ENCODE data around the gene SLC22A1.
"Not testable (repeated sequence)": the region's sequence is repeated elsewhere in the genome, so short reads cannot be mapped to it uniquely, and the experiment has no call there.

SLC22A1 gene

DNA sequence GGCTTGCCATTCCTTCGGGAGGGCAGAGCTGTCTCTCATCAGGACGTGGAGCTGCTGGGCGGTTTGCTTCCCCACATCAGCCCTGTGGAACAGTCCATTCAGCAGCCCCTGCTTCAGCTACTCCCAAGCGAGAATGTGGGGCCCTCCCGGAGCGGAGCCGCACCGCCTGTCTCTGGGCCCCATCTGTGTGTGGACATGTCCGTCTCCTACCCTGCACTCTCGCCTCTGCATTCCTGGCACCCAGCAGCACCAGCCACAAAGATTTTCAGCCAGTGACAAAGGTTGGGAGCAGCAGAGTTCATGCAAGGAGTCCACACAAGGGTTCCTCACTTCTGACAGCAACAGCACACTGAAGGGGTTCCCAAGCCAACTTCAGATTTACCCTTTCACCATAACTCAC, 29.0 kb upstream of the SLC22A1 start:
- H3K27ac ChIP-seq: no peak overlapping the region
- DNase-seq (ENCODE audit: low read depth, low spot score): no peak

DNA sequence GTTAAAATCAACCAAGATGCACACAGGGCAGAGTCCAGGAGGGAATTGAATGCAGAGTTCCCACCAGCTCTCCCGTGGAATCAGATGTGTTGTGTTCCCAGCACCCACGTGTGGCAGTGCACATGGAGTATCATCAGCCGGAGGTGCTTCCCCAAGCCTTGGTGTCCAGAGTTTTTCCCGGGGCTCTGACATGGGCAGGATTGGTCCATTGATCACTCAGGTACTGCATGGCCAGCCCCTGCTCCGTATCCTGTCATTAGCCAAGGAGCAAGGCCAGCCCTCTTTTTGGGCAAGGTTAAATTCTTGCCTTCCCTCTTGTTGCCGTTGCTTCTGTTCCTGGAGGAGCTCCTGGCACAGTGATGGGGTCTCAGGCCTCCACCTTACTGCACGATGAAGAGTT, 28.6 kb upstream of the SLC22A1 start:
- H3K27ac ChIP-seq: no peak overlapping the region
- no peak for DNase-seq (ENCODE audit: low read depth, low spot score)

DNA sequence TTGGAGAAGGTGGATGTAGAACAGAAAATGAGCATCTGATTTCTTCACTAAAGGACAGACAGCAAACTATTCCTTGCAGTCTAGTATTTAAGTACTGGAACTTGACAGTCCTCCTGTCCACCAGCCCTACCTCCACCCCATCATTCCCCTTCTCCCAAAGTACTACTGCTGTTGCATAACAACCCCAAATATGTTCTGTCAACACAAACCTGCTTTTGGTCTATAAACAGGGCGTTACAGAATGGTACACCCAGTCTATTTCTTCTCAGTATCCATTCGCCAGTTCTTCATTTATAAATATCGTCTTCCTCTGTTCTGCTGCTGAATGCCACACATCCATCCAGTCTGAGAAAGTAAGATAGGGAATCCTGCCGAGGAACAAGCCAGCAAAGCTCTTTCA, 27.7 kb upstream of the SLC22A1 start:
- DNase-seq (ENCODE audit: low read depth, low spot score): no peak
- H3K27ac ChIP-seq: no peak overlapping the region

DNA sequence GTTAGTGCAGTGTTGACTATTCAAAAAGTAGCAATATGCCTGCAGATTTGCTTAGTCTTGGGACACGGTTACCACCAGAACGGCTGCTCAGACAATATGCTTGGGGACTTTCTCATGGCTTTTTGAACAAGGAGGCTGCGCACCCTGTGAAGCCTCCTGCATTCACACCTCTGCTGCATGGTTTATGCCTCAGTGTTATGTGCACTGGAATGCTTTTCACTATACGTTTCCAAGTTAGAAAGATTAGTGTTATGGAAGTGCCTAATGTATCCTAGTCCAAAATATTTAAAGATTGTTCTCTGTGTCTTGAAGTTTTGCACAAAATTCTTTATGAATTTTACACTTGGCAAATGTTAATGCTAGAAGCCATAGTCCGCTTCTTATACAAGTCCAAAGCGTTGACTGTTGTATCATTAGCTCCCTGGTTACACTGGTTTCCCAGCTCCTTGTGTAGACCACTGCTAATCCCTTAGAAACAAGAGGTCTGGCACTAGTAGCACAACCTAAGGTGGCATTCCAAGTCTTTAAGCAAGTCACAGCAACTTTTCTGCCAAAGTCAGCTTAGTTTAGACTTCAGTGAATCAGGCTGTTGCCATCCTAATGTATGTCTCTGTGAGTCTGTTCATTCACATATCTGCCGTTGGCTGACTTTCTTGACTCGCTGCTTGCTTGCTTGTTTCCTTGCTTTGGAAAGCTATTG, 26.3 kb upstream of the SLC22A1 start:
- no peak for DNase-seq (ENCODE audit: low read depth, low spot score)
- H3K27ac ChIP-seq: no peak overlapping the region

DNA sequence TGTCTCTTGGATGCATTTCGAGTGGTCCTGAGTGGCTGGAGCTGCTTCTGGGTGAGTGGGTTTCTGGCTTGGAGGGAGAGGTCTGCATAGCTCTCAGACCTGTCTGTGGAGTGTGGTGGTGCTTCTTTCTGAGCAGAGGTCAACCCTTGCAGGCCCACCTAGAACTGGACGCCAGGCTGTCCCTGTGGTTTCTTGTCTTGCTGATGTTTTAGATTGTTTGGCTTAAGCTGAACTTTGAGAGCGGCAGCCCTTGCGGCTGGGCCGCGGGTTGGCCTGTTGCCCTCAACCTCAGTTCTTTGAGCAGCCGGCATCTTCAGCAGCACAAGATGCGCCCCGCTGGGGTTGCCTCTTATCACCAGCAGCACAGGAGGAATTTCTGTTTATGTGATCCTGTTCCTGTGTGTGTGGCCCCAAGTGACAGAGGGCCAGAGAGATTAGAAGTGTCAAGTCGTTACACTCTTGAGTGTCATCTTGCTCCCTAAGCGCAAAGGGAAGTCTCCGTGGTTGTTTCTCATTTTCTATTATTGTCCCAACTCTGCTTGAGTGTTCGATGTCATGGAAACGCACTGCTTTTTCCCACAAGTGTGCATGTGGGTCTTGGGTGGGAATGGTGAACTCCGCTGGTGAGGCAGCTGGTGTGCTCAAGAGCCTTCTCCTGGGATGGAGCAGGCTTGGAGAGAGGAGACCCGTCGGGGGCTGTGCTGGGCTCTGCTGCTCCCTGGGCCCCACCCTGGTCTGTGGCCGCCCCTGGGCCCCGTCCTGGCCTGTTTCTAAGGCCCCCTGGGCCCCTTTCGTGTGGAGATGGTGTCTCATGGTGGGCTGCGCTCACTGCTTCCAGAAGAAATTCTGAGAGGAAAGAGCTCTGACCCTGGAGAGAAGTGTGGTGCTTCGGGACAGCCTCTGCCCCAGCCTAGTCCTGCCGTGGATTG, 20.1 kb upstream of the SLC22A1 start:
- H3K27ac ChIP-seq: peak overlapping the region; percentile 17
- DNase-seq (ENCODE audit: low read depth, low spot score): no peak

DNA sequence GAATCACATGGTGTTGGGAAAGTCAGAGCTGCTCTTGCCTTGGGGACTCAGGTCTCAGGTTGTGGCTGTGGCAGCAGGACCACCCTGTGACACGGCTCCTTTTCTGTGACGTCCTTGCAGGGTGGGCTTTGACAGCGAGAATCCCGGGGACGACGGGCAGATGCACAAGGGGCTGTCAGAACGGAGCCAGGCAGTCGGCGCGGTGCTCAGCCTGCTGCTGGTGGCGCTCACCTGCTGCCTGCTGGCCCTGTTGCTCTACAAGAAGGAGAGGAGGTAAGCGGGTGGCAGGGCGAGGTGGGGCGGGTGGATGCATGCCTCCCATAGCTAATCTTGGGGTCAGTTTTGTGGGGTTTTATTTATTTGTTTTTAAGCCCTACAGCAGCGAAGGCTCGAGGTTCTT, 19.2 kb upstream of the SLC22A1 start:
- H3K27ac ChIP-seq: no peak overlapping the region
- no peak for DNase-seq (ENCODE audit: low read depth, low spot score)

DNA sequence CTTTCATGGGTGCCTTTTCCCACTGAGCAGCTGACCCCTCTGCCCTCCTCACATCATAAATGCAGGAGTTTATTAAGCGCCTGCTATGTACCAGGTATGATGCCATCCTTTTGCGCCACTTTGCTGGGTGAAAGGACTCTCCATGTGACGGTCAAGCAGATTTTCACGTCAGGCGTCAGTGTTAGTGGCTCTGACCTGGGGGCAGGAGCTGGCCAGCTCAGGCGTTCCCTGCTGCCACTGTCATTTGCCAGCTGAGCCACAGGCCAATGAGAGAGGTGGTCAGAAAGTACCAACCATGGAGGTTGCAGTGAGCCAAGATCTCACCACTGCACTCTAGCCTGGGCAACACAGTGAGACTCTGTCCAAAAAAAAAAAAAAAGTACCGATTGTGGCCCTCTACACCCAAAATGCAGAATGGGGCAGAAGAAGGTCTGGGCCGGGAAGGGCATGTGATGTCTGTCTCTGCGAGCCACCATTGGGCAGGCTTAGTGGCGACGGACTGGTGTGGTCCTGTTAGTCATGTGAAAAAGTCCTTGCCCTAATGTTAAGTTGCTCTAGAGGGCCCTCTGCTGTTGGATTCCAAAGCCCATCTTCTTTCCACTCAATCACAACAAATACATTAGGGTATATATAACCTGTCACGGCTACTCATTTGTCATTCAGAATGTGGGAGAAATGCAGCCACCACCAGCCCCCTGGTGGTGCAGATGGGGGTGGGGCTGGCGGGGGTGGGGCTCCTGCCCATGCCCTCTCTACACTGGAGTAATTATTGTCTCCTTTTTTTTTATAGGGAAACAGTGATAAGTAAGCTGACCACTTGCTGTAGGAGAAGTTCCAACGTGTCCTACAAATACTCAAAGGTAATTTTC, 18.4 kb upstream of the SLC22A1 start:
- DNase-seq (ENCODE audit: low read depth, low spot score): no peak
- no peak overlapping the region for H3K27ac ChIP-seq

DNA sequence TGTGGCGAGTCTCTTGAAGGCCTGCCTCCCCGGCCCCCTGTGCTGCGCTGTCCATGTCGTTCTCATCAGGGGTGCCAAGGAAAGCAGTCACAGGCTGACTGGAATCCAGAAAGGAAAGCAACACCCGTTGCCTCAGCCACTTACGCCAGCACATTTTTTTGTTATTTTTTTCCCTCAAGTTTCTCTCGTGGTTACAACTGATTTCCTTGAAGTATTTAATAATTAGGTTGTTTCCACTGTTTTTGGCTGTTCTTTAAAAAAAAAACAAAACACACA, 17.9 kb upstream of the SLC22A1 start:
- H3K27ac ChIP-seq: no peak overlapping the region
- no peak for DNase-seq (ENCODE audit: low read depth, low spot score)

DNA sequence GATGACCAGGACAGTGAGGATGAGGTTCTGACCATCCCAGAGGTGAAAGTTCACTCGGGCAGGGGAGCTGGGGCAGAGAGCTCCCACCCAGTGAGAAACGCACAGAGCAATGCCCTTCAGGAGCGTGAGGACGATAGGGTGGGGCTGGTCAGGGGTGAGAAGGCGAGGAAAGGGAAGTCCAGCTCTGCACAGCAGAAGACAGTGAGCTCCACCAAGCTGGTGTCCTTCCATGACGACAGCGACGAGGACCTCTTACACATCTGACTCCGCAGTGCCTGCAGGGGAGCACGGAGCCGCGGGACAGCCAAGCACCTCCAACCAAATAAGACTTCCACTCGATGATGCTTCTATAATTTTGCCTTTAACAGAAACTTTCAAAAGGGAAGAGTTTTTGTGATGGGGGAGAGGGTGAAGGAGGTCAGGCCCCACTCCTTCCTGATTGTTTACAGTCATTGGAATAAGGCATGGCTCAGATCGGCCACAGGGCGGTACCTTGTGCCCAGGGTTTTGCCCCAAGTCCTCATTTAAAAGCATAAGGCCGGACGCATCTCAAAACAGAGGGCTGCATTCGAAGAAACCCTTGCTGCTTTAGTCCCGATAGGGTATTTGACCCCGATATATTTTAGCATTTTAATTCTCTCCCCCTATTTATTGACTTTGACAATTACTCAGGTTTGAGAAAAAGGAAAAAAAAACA, 16.6 kb upstream of the SLC22A1 start:
- no peak overlapping the region for H3K27ac ChIP-seq
- DNase-seq (ENCODE audit: low read depth, low spot score): no peak

DNA sequence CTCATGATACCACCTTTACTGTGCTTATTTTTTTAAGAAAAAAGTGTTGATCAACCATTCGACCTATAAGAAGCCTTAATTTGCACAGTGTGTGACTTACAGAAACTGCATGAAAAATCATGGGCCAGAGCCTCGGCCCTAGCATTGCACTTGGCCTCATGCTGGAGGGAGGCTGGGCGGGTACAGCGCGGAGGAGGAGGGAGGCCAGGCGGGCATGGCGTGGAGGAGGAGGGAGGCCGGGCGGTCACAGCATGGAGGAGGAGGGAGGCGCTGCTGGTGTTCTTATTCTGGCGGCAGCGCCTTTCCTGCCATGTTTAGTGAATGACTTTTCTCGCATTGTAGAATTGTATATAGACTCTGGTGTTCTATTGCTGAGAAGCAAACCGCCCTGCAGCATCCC, 15.6 kb upstream of the SLC22A1 start:
- no peak for DNase-seq (ENCODE audit: low read depth, low spot score)
- no peak overlapping the region for H3K27ac ChIP-seq

DNA sequence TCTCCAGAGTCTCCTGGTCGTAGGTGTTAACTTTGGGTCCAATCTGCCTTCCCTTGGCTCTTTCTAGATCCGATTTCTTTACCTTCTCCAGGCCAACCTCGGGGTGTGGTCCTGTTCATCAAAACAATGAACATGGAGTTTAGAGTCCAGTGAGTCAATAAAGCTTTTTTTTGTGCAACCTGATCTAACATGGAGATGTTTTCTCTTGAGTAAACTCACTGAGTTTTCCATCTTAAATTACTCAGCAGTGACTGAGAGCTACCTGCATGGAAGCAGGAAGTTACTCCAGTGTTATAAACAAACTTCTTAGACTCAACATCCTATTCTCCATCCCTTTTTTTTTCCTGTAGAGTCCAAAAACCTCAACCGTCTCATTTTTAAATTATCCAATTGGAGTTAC, 14.9 kb upstream of the SLC22A1 start:
- peak; percentile 16 for DNase-seq (ENCODE audit: low read depth, low spot score)
- peak overlapping the region; percentile 26 for H3K27ac ChIP-seq

DNA sequence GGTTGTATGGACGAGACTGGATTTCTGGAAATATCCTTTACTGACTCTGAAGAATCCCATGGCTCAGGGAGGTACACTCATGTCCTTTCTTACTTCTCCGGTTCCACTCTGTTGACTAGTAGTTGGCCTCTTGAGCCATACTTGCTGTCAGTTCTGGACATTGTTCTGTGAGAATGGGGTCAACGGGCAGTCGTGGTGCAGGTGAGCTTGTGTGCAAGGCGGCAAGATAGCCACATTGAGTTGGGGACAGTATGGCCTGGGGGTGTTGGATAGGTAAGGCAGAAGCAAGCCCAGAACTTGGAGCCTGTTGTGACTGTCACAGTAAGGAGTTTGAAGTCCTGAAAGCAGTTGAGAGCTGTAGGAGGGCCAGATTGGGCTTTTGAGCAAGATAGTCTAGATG, 13.5 kb upstream of the SLC22A1 start:
- DNase-seq (ENCODE audit: low read depth, low spot score): no peak
- no peak overlapping the region for H3K27ac ChIP-seq

DNA sequence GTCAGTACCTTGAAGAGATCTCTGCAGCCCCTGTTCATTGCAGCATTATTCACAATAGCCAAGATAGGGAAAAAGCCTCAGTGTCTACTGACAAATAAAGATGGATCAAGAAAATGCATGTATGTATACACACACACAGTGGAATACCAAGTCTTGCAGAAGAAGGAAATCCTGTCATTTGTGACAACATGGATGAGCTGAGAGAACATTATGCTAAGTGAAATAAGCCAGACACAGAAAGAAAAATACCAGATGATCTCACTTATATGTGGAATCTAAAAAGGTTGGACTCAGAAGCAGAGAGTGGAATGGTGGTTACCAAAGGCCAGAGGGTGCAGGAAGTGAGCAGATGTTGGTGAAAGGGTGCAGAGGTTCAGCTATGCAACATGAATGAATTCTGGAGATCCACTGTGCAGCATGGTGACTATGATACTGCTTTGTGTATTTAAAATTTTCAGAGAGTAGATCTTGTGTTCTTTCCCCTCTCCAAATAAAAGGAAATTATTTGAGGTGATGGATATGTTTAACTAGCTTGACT, 11.0 kb upstream of the SLC22A1 start:
- H3K27ac ChIP-seq: no peak overlapping the region
- no peak for DNase-seq (ENCODE audit: low read depth, low spot score)

DNA sequence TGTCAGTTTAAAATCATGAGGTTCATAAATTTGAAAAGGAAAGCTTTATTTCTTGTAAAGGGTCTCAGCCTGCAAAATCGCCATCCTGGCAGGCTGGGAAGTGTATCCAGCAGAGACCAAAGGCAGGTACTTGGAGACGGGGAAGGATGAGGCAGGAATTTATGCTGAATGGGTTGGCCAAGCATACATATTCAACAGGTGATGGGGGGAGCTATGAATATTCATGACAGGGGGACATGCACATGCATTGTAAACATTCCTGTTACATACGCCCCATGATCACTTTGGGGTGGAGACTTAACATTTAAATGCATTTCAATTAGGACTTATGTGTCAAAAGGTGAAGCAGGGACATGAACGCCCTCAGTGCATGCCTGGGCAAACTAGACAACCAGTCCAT, 9.8 kb upstream of the SLC22A1 start:
- no peak for DNase-seq (ENCODE audit: low read depth, low spot score)

DNA sequence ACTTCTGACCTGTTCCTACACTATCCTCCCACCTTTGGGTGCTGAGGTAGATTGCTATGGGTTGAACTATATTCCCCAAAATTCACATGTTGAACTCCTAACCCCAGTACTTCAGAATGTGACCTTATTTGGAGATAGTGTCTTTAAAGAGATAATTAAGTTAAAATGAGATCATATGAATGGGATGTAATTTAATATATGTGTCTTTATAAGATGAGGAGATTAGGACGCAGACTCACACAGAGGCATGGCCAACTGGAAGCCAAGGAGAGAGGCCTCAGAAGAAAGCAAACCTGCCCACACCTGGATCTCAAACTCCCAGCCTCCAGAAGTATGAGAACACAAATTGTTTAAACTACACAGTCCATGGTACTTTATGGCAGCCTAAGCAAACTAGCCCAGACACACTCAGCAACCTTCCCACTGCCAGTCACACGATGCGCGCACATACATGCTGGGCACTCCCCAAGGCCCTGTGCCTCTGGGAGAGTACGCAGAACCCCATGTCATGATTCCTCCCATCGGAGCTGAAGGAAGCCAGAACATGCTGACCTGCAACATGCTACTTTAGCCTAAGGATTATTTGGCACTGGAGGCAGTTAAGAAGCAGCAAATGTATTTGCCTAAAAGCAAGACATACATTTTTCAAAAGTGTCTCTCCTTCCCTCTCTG, 8.9 kb upstream of the SLC22A1 start:
- no peak overlapping the region for H3K27ac ChIP-seq
- no peak for DNase-seq (ENCODE audit: low read depth, low spot score)

More for the DNA sequence above, 9.8 kb upstream of the SLC22A1 start:
- no peak overlapping the region for H3K27ac ChIP-seq

DNA sequence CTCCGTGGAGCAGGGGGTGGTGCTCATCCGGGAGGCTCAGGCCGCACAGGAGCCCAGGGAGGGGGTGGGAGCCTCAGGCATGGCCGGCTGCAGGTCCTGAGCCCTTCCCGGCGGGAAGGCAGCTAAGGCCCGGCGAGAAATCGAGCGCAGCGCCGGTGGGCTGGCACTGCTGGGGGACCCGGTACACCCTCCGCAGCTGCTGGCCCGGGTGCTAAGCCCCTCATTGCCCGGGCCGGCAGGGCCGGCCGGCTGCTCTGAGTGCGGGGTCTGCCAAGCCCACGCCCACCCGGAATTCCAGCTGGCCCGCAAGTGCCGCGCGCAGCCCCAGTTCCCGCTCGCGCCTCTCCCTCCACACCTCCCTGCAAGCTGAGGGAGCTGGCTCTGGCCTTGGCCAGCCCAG, 7.1 kb upstream of the SLC22A1 start:
- not testable (repeated sequence) for DNase-seq (ENCODE audit: low read depth, low spot score); H3K27ac ChIP-seq

DNA sequence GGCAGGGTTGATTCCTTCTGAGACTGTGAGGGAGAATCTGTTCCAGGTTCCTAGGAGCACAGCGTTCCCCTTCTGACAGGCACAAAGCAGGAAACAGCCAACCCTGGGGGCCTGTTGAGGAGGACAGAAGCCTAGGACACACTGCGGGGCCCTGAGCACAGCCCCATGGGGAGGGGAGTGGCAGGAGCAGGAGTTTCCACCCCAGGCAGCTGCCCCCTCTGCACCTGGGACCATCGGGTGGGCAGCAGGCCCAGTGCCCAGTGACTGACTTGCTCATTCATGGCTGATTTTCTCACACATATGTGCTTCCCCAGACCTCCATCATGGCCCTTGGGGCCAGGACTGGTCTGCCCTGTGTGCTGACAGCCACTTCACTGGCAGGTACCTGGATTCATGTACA, 6.2 kb upstream of the SLC22A1 start:
- H3K27ac ChIP-seq: no peak overlapping the region
- DNase-seq (ENCODE audit: low read depth, low spot score): no peak

DNA sequence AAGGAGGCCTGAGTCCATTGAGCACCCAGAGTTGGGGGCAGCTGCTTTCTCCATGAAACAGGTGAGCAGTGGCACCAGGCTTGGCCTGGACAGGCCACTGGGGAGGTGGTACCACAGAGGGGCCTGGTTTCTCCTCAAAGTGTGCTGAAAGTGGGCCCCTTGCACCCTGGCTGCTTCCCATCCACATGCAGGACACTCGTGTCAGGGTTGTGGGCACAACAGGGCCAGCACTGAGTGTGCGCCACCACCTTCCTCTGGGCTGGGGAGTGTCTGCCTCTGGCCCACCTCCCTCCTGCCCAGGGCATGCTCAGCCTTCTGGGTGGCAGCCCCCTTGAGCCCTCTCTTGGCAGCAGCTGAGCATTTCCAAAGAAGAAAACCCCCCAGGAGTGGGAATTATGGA, 5.2 kb upstream of the SLC22A1 start:
- no peak for DNase-seq (ENCODE audit: low read depth, low spot score)
- H3K27ac ChIP-seq: no peak overlapping the region

DNA sequence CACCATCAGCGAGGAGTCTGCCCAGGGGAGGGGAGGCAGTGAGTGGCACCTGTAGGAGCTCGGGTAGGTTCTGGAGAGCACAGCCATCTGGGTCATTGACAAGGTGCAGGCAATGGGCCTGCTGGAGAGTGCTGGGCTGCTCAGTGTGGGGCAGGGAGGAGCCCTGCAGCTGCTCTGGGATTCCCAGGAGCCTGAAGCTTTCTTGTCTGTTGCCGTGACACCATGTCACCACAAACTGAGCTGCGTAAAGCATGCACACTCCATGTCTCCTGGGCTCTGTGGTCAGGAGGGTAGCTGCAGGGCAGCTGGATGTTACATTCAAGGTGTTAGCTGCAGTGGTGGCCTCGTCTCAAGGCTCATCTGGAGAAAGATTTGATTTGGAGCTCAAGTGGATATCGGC, 4.5 kb upstream of the SLC22A1 start:
- DNase-seq (ENCODE audit: low read depth, low spot score): no peak
- no peak overlapping the region for H3K27ac ChIP-seq

All from epithelial cell of prostate (primary cell).